GM12891 (cell line): ENCODE measurements around the gene GMDS.

ENCODE experiments used
- POLR2A ChIP-seq: IDR thresholded peaks from 2 replicates; pipeline ENCODE4 v1.6.1; 2011; ENCODE audit warnings: low read depth, low read length, control low read depth
- POLR2AphosphoS5 ChIP-seq: IDR thresholded peaks from 2 replicates; pipeline ENCODE4 v1.6.1; 2011; ENCODE audit warnings: low read depth, low read length, control low read depth
- SPI1 ChIP-seq: IDR thresholded peaks from 2 replicates; pipeline ENCODE4 v1.6.1; 2011; ENCODE audit warnings: low read depth, low read length, control low read depth
- TAF1 ChIP-seq: IDR thresholded peaks from 2 replicates; pipeline ENCODE4 v1.6.1; 2011; ENCODE audit warnings: low read depth, low read length, control low read depth

GRCh38 chr6:1615853-1616420 lies 629.5 kb downstream of the GMDS start:
- TF ChIP-seq TAF1 = no peak
- no peak for TF ChIP-seq POLR2AphosphoS5
- TF ChIP-seq POLR2A = no peak
- TF ChIP-seq SPI1 = no peak
